Brain microvascular endothelial cell (primary cell): ENCODE results near the gene BRICD5.
A peak's percentile ranks its signal among the peaks of the same experiment; 100 is the strongest.

Experiments
- DNase-seq: peaks from one replicate; pipeline ENCODE4 v3.0.0-alpha.2; 2020
- H3K27ac ChIP-seq: fragments of 250-450 bp; sonication (Bioruptor Pico); 2 replicates; pipeline ENCODE4 v1.5.1; 2020; ENCODE audit warnings: mild to moderate bottlenecking, moderate library complexity
- H3K27me3 ChIP-seq: fragments of 250-450 bp; sonication (Bioruptor Pico); replicated peaks from 2 replicates; pipeline ENCODE4 v1.5.1; 2020; ENCODE audit warnings: mild to moderate bottlenecking
- H3K36me3 ChIP-seq: fragments of 250-450 bp; sonication (Bioruptor Pico); replicated peaks from 2 replicates; pipeline ENCODE4 v1.5.1; 2020; ENCODE audit warnings: mild to moderate bottlenecking
- H3K4me3 ChIP-seq: 2 replicates; pipeline ENCODE4 v1.5.1; 2011; ENCODE audit warnings: low read depth, mild to moderate bottlenecking, control low read depth, low read length, moderate library complexity
- CTCF ChIP-seq: IDR thresholded peaks from 2 replicates; pipeline ENCODE4 v1.5.1; 2011; ENCODE audit warnings: low read depth, mild to moderate bottlenecking, moderate library complexity, low read length, control low read depth, inconsistent platforms; ENCODE audit errors: missing control alignments
- in situ Hi-C: cut with HindIII; loops from 2 replicates; pipeline ENCODE4 v1.10.0; 2017; ENCODE audit warnings: low sequenced_read_pairs, low pct_ligation_motif_present

Gene BRICD5

DNA sequence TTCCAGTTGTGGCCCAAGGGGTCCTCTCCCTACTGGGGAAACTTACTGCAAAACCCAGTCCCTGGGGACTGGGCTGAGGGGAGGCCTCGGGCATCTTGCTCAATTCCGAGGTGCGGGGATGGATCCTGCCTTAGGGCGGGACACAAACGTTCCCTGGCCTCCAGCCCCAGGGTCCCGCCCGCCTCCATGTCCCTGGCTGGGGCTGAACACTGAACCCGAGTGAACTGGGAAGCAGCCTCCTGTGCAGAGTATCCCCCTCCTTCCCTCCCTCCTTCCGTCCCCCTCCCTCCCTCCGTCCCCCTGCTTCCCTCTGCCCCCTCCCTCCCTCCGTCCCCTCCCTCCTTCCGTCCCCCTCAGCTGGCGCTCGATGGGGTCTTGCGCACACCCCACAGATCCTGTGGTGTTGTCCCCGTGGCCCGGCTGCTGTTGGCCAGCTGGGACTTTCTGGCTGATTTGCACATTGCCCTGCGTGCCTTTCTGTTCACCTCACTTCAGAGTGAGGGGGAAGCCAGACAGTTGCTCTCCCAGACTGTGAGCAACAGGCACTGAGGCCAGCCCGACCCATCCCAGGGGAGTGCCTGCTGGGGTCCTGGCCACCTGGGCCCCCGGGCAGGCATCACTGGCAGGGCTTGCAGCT is 49.6 kb downstream of the BRICD5 start:
- Histone ChIP-seq H3K27ac (peak overlapping the region; percentile 60), H3K4me3 (no peak overlapping the region), H3K36me3 (peaks cover 11% of the 10 kb centered on the region), H3K27me3 (no peaks in the 10 kb centered on the region)
- DNase-seq = peak; percentile 41
- TF ChIP-seq CTCF = no peak
- in situ Hi-C loops = loop anchor here (10.0 kb wide), 1 partner anchor 86 kb away; no protein-coding TSS in a partner anchor
